ENCODE measurements around the gene RASSF5. TPM values are rescaled to one million over a fixed set of nuclear protein-coding genes. Genes with fewer than 3 reads are reported as not detected.

Gene RASSF5, protein sequence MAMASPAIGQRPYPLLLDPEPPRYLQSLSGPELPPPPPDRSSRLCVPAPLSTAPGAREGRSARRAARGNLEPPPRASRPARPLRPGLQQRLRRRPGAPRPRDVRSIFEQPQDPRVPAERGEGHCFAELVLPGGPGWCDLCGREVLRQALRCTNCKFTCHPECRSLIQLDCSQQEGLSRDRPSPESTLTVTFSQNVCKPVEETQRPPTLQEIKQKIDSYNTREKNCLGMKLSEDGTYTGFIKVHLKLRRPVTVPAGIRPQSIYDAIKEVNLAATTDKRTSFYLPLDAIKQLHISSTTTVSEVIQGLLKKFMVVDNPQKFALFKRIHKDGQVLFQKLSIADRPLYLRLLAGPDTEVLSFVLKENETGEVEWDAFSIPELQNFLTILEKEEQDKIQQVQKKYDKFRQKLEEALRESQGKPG
- polyA plus RNA-seq: 1 to 10 TPM; 1.6 to 7.3 (median 4.4) TPM
- long read RNA-seq, donor 1: 0 reads
- long read RNA-seq, donor 2: 0 reads
- long read RNA-seq, donor 3, full-length matches to known transcripts: 2 of 2 reads
- long read RNA-seq, donor 3, partial matches to known transcripts: 0 of 2 reads
- long read RNA-seq, donor 3, other reads (novel, unspliced or antisense): 0 of 2 reads
- long read RNA-seq, donor 4: 0 reads
- long read RNA-seq, donor 5: 0 reads
- long read RNA-seq, donor 6: 0 reads
- long read RNA-seq, donor 7: 0 reads
- long read RNA-seq, donor 8: 0 reads
- long read RNA-seq, donor 9: 0 reads
- long read RNA-seq, donor 10, partial matches to known transcripts: 0 of 1 reads
- long read RNA-seq, donor 10, other reads (novel, unspliced or antisense): 0 of 1 reads

DNA sequence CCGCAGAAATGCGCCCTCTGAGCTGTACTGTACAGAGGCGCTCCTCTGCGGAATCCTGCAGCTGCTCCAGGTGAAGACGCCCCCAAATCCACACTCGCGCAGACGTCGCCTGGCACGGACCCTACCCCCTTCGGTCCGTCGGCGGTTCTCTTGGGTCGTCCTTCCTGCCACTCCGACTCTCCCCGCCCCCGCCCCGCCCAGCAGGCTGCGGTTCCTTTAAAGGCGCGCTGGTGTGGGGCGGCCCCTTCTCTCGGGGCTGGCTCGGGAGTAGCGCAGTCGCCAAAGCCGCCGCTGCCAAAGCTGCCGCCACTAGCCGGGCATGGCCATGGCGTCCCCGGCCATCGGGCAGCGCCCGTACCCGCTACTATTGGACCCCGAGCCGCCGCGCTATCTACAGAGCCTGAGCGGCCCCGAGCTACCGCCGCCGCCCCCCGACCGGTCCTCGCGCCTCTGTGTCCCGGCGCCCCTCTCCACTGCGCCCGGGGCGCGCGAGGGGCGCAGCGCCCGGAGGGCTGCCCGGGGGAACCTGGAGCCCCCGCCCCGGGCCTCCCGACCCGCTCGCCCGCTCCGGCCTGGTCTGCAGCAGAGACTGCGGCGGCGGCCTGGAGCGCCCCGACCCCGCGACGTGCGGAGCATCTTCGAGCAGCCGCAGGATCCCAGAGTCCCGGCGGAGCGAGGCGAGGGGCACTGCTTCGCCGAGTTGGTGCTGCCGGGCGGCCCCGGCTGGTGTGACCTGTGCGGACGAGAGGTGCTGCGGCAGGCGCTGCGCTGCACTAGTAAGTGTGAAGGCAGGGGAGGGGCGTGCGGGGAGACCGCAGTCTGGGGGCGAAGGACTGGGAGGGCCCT lies at the start of gene RASSF5:
Gene RASSF5 (plus strand): TSS at position 248 of the 846 bp plus-strand sequence. CDS start 72 bp downstream, at position 320.
- peak within 1 kb of the TSS; percentile 46 to 60 (median 60) for H3K4me3 ChIP-seq (ENCODE audit: low read depth in 1 of 3, low read length in 3 of 3)
- DNase-seq (peak; percentile 54 to 72), FAIRE-seq (no peak)
- 0 to 1% (median 1%) methylated on average over 56 to 97 of the region's 97 CpGs for WGBS, 3 donors
- no peaks in the 10 kb centered on the region for H3K36me3 ChIP-seq (ENCODE audit: control insufficient read depth in 3 of 3, insufficient read depth in 2 of 3, low read depth in 1 of 3, low read length in 3 of 3)
- H3K27ac ChIP-seq (ENCODE audit: low read depth in 1 of 3, low read length in 2 of 3): peak within 1 kb of the TSS in 1 of 3 donors; percentile 33
- no peaks in the 10 kb centered on the region for H3K9me3 ChIP-seq (ENCODE audit: control insufficient read depth in 2 of 2, insufficient read depth in 1 of 2, low read depth in 1 of 2, low read length in 1 of 2)
- H3K27me3 ChIP-seq (ENCODE audit: control insufficient read depth in 3 of 3, insufficient read depth in 3 of 3, low read length in 3 of 3): peaks cover 0 to 46% (median 3%) of the 10 kb centered on the region in 3 donors
- H3K4me1 ChIP-seq (ENCODE audit: control insufficient read depth in 3 of 3, insufficient read depth in 2 of 3, low read depth in 1 of 3, low read length in 2 of 3): peaks cover 0 to 14% (median 6%) of the 10 kb centered on the region in 3 donors

DNA sequence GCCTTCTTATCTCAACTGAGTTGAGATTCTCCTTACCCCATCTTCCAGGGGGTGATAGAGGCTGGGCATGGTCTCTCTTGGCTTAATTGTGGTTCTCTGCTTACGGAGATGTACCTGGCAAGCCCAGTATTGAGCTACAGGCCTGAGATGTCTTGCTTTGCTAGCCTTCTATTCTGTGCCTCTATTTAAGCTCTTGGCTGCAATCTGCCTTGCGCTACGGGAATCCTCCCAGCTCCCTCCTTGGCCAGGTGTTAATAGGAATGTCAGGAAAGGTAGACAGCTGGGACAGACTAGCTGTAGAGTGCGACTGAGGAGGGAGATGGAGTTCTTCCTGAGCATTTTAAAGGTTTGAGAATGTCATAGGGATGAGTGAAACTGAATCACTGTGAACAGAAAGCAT lies 47.6 kb upstream of the RASSF5 start:
- Histone ChIP-seq H3K27ac (ENCODE audit: low read depth in 1 of 3, low read length in 2 of 3) (no peak overlapping the region), H3K9me3 (ENCODE audit: control insufficient read depth in 2 of 2, insufficient read depth in 1 of 2, low read depth in 1 of 2, low read length in 1 of 2) (no peaks in the 10 kb centered on the region), H3K4me3 (ENCODE audit: low read depth in 1 of 3, low read length in 3 of 3) (no peak overlapping the region), H3K27me3 (ENCODE audit: control insufficient read depth in 3 of 3, insufficient read depth in 3 of 3, low read length in 3 of 3) (no peaks in the 10 kb centered on the region), H3K4me1 (ENCODE audit: control insufficient read depth in 3 of 3, insufficient read depth in 2 of 3, low read depth in 1 of 3, low read length in 2 of 3) (peaks cover 3 to 9% (median 4%) of the 10 kb centered on the region in 3 donors), H3K36me3 (ENCODE audit: control insufficient read depth in 3 of 3, insufficient read depth in 2 of 3, low read depth in 1 of 3, low read length in 3 of 3) (peaks cover 0 to 50% (median 5%) of the 10 kb centered on the region in 3 donors)
- WGBS, 3 donors: 89 to 97% (median 94%) methylated on average over 4 of the region's 4 CpGs
- FAIRE-seq (no peak), DNase-seq (no peak)

- Histone ChIP-seq H3K27me3 (ENCODE audit: control insufficient read depth in 3 of 3, insufficient read depth in 3 of 3, low read length in 3 of 3) (no peaks in the 10 kb centered on the region), H3K4me1 (ENCODE audit: control insufficient read depth in 3 of 3, insufficient read depth in 2 of 3, low read depth in 1 of 3, low read length in 2 of 3) (peaks cover 0 to 5% (median 3%) of the 10 kb centered on the region in 3 donors), H3K36me3 (ENCODE audit: control insufficient read depth in 3 of 3, insufficient read depth in 2 of 3, low read depth in 1 of 3, low read length in 3 of 3) (peaks cover 0 to 39% (median 2%) of the 10 kb centered on the region in 3 donors), H3K27ac (ENCODE audit: low read depth in 1 of 3, low read length in 2 of 3) (no peak overlapping the region), H3K4me3 (ENCODE audit: low read depth in 1 of 3, low read length in 3 of 3) (no peak overlapping the region), H3K9me3 (ENCODE audit: control insufficient read depth in 2 of 2, insufficient read depth in 1 of 2, low read depth in 1 of 2, low read length in 1 of 2) (no peaks in the 10 kb centered on the region)
- no peak for FAIRE-seq
- WGBS, 3 donors: 84 to 89% (median 88%) methylated on average over 17 of the region's 17 CpGs
- DNase-seq: no peak
These were observed 46.4 kb upstream of the RASSF5 start for GRCh38 chr1:206460836-206461426.

- Histone ChIP-seq H3K27me3 (ENCODE audit: control insufficient read depth in 3 of 3, insufficient read depth in 3 of 3, low read length in 3 of 3) (no peaks in the 10 kb centered on the region), H3K4me3 (ENCODE audit: low read depth in 1 of 3, low read length in 3 of 3) (no peak overlapping the region), H3K27ac (ENCODE audit: low read depth in 1 of 3, low read length in 2 of 3) (no peak overlapping the region), H3K9me3 (ENCODE audit: control insufficient read depth in 2 of 2, insufficient read depth in 1 of 2, low read depth in 1 of 2, low read length in 1 of 2) (no peaks in the 10 kb centered on the region), H3K4me1 (ENCODE audit: control insufficient read depth in 3 of 3, insufficient read depth in 2 of 3, low read depth in 1 of 3, low read length in 2 of 3) (peaks cover 0 to 10% (median 1%) of the 10 kb centered on the region in 3 donors), H3K36me3 (ENCODE audit: control insufficient read depth in 3 of 3, insufficient read depth in 2 of 3, low read depth in 1 of 3, low read length in 3 of 3) (peaks cover 0 to 35% (median 2%) of the 10 kb centered on the region in 3 donors)
- FAIRE-seq (no peak), DNase-seq (peak; percentile 75 to 79)
- 62 to 71% (median 67%) methylated on average over 9 of the region's 9 CpGs for WGBS, 3 donors
These were observed 45.5 kb upstream of the RASSF5 start for GRCh38 chr1:206461602-206462455.

DNA sequence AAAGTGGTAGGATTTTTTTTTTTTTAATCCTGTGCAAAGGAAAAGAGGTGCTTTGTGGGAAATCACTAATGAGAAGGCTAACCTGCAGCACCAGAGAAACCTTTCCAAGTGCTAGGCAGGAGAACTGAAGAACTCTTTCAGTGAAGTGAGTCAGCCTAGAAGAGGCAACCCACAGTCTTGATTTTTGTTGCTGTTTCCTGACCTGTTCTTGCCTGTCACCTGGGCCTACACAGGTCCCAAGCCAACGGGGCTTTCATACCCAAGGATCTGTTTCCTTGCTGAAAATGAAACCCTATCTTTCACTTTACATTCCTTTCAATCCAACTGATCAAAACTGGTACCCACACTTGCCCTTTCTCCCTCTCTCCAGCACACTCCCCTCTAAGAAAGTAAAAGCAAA lies 44.2 kb upstream of the RASSF5 start:
- peaks cover 0 to 29% (median 2%) of the 10 kb centered on the region in 3 donors for H3K36me3 ChIP-seq (ENCODE audit: control insufficient read depth in 3 of 3, insufficient read depth in 2 of 3, low read depth in 1 of 3, low read length in 3 of 3)
- H3K9me3 ChIP-seq (ENCODE audit: control insufficient read depth in 2 of 2, insufficient read depth in 1 of 2, low read depth in 1 of 2, low read length in 1 of 2): no peaks in the 10 kb centered on the region
- H3K27me3 ChIP-seq (ENCODE audit: control insufficient read depth in 3 of 3, insufficient read depth in 3 of 3, low read length in 3 of 3): no peaks in the 10 kb centered on the region
- no peak for DNase-seq
- WGBS, 3 donors: 33 to 71% (median 67%) methylated on average over 1 of the region's 1 CpG
- H3K4me3 ChIP-seq (ENCODE audit: low read depth in 1 of 3, low read length in 3 of 3): no peak overlapping the region
- peaks cover 0 to 9% (median 0%) of the 10 kb centered on the region in 3 donors for H3K4me1 ChIP-seq (ENCODE audit: control insufficient read depth in 3 of 3, insufficient read depth in 2 of 3, low read depth in 1 of 3, low read length in 2 of 3)
- no peak for FAIRE-seq
- no peak overlapping the region for H3K27ac ChIP-seq (ENCODE audit: low read depth in 1 of 3, low read length in 2 of 3)

GRCh38 chr1:206463911-206464310 lies 43.4 kb upstream of the RASSF5 start:
- 93 to 95% (median 95%) methylated on average over 8 of the region's 8 CpGs for WGBS, 3 donors
- Histone ChIP-seq H3K4me1 (ENCODE audit: control insufficient read depth in 3 of 3, insufficient read depth in 2 of 3, low read depth in 1 of 3, low read length in 2 of 3) (peaks cover 0 to 9% (median 4%) of the 10 kb centered on the region in 3 donors), H3K27me3 (ENCODE audit: control insufficient read depth in 3 of 3, insufficient read depth in 3 of 3, low read length in 3 of 3) (no peaks in the 10 kb centered on the region), H3K27ac (ENCODE audit: low read depth in 1 of 3, low read length in 2 of 3) (no peak overlapping the region), H3K9me3 (ENCODE audit: control insufficient read depth in 2 of 2, insufficient read depth in 1 of 2, low read depth in 1 of 2, low read length in 1 of 2) (no peaks in the 10 kb centered on the region), H3K4me3 (ENCODE audit: low read depth in 1 of 3, low read length in 3 of 3) (no peak overlapping the region), H3K36me3 (ENCODE audit: control insufficient read depth in 3 of 3, insufficient read depth in 2 of 3, low read depth in 1 of 3, low read length in 3 of 3) (peaks cover 0 to 23% (median 2%) of the 10 kb centered on the region in 3 donors)
- DNase-seq: no peak
- no peak for FAIRE-seq

DNA sequence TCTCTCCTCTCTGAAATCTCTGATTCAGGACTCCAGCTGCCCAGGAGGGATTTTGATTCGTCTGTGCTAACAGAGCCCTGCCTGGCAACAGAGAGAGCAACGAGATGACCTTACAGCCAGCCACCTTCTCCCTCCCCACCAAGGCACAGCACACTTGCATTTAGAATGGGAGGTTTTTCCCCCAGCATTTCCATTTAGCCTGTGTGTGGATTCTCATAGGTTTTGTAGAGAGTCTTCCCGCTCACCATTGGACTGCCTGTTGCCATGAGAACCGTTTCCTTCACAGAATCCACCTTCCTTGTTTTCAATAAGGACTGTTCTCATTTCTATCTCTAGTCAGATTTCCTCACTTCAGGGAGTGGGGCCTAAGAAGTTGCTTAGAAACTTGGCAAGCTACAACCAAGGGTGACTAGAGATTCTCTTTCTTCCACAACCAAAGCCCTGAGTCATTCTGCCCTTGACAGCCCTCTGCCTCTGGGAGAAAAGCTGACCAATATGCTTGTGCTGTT lies 42.8 kb upstream of the RASSF5 start:
- 69 to 78% (median 76%) methylated on average over 4 of the region's 4 CpGs for WGBS, 3 donors
- Histone ChIP-seq H3K9me3 (ENCODE audit: control insufficient read depth in 2 of 2, insufficient read depth in 1 of 2, low read depth in 1 of 2, low read length in 1 of 2) (no peaks in the 10 kb centered on the region), H3K4me1 (ENCODE audit: control insufficient read depth in 3 of 3, insufficient read depth in 2 of 3, low read depth in 1 of 3, low read length in 2 of 3) (peaks cover under 1 to 12% (median 8%) of the 10 kb centered on the region in 3 donors), H3K4me3 (ENCODE audit: low read depth in 1 of 3, low read length in 3 of 3) (no peak overlapping the region), H3K27me3 (ENCODE audit: control insufficient read depth in 3 of 3, insufficient read depth in 3 of 3, low read length in 3 of 3) (no peaks in the 10 kb centered on the region), H3K36me3 (ENCODE audit: control insufficient read depth in 3 of 3, insufficient read depth in 2 of 3, low read depth in 1 of 3, low read length in 3 of 3) (peaks cover 0 to 20% (median 2%) of the 10 kb centered on the region in 3 donors), H3K27ac (ENCODE audit: low read depth in 1 of 3, low read length in 2 of 3) (no peak overlapping the region)
- FAIRE-seq (no peak), DNase-seq (no peak)
